GM19395 (cell line): ENCODE data around the gene ZNF511.
"Not testable (repeated sequence)": the region's sequence is repeated elsewhere in the genome, so short reads cannot be mapped to it uniquely, and the experiment has no call there.

Experiments used
- ATAC-seq: cut with Tn5 transposase; IDR thresholded peaks from one replicate; pipeline ENCODE4 v1.9.1; 2021; ENCODE audit warnings: mild to moderate bottlenecking, moderate library complexity; ENCODE audit not compliant: unreplicated experiment

ZNF511 gene

GRCh38 chr10:133313192-133313591 lies 4.5 kb downstream of the ZNF511 start:
- no peak for ATAC-seq

GRCh38 chr10:133314911-133315310 lies 6.2 kb downstream of the ZNF511 start:
- ATAC-seq, result no peak

GRCh38 chr10:133315847-133316246 lies 7.1 kb downstream of the ZNF511 start:
- ATAC-seq, result no peak

- ATAC-seq, result no peak
These were observed 7.6 kb downstream of the ZNF511 start for GRCh38 chr10:133316266-133316665.

- ATAC-seq, result no peak
These were observed 8.0 kb downstream of the ZNF511 start for GRCh38 chr10:133316732-133317131.

- no peak for ATAC-seq
These were observed 9.9 kb downstream of the ZNF511 start for GRCh38 chr10:133318494-133319127.

GRCh38 chr10:133320852-133321422 lies 12.2 kb downstream of the ZNF511 start:
- ATAC-seq, result not testable (repeated sequence)

GRCh38 chr10:133322064-133322709 lies 13.5 kb downstream of the ZNF511 start:
- ATAC-seq, result not testable (repeated sequence)

GRCh38 chr10:133324198-133324792 lies 15.6 kb downstream of the ZNF511 start:
- no peak for ATAC-seq

GRCh38 chr10:133324857-133325260 lies 16.1 kb downstream of the ZNF511 start:
- ATAC-seq, result no peak

- ATAC-seq, result no peak
These were observed 16.9 kb downstream of the ZNF511 start for GRCh38 chr10:133325440-133326222.

GRCh38 chr10:133326223-133326551 lies 17.5 kb downstream of the ZNF511 start:
- no peak for ATAC-seq

GRCh38 chr10:133326745-133327650 lies 18.3 kb downstream of the ZNF511 start:
- no peak for ATAC-seq

GRCh38 chr10:133327651-133328357 lies 19.1 kb downstream of the ZNF511 start:
- no peak for ATAC-seq

- no peak for ATAC-seq
These were observed 19.9 kb downstream of the ZNF511 start for GRCh38 chr10:133328358-133329343.

- peak; percentile 85 for ATAC-seq
These were observed 20.9 kb downstream of the ZNF511 start for GRCh38 chr10:133329491-133330202.

GRCh38 chr10:133332936-133333699 lies 24.4 kb downstream of the ZNF511 start:
- no peak for ATAC-seq
